Midbrain (tissue), 1 donor: ENCODE results near the gene KIF13A.

ENCODE experiments used
- DNase-seq: peaks from one replicate; lab custom pipeline; 2025; lab: John Stamatoyannopoulos, UW

Gene KIF13A

GRCh38 chr6:17724341-17724740 lies 263.1 kb downstream of the KIF13A start:
- DNase-seq, result no peak

DNA sequence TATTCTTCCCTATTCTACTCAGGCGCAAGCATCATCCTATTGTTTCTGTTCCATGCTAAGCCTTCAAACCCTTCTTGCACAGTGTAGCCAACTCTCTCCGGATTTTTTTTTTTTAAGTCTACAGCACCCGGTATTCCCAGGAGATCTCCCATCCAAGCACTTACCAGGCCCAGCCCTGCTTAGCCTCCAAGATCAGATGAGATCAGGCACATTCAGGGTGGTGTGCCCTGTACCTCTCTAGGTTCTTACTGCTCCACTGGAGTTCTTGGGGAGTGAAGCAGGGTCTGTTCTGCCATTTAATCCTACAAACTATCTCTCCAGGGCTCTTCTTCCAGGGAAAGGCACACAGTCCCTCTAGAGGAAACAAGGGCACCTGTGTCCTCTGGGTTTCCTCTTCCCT lies 265.8 kb downstream of the KIF13A start:
- DNase-seq, result no peak

- no peak for DNase-seq
Measured at GRCh38 chr6:17719323-17720041, 268.0 kb downstream of the KIF13A start.

GRCh38 chr6:17716221-17716620 lies 271.2 kb downstream of the KIF13A start:
- DNase-seq, result no peak

DNA sequence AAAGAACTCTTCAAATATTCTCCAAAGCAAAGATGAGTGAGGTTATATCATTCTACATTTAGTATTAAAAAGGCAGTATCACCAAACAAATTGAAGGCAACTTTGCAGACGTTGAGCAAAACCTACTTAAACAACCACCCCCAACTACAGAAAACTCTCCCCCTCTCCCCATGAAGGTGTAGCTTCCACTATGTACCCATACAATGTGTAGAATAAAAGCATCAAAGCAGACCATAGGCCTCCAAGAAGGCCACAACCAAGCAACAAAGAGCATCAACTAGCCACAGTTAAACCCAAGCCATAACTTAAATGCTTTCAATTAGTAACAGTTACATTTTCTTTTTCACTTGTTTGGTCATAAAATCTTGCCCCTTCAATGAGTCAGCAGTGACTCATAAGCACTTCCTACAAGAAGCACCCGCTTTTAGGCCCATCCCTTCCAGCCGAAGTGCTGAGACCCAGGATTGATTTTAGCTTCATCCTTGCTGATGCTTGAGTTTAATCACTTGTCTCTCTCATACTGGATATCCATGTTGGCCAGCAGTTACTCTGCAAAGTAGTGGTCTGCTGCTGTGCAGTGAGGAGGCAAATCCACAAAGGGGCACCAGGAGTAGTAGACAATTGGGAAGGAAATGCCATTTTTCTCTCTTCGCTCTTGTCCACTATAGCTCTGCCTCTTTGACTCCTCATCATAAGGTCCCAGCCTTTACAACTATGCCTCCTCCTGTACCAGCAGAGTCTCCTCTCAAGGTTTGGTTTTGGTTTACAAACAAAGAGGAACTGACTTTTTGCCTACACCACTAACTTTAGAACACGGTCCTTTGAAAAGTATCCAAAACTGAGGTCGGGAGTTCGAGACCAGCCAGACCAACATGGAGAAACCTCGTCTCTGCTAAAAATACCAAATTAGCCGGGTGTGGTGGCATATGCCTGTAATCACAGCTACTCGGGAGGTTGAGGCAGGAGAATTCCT lies 272.3 kb downstream of the KIF13A start:
- no peak for DNase-seq

DNA sequence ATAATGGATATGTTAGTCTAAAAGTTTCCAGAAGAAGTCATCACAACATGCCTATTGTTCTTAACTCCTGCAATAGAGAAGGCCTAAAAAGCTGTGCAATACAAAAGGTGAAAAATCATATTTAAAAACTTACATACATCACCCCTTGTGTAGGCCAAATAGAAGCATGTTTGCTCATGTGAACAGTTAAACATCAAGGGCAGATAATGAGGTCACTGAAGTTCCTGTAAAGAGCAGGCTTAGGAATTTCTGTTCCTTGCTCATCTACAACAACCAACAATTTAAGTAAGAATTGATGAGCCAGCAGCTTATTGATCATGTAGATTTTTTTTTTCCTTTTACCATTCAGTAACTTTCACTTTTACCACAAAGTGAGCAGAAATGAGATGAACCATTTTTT lies 273.3 kb downstream of the KIF13A start:
- DNase-seq, result no peak

- no peak for DNase-seq
Measured at GRCh38 chr6:17712576-17712975, 274.9 kb downstream of the KIF13A start.

- DNase-seq, result no peak
Measured at GRCh38 chr6:17710331-17710730, 277.1 kb downstream of the KIF13A start.

GRCh38 chr6:17709476-17709875 lies 278.0 kb downstream of the KIF13A start:
- no peak for DNase-seq
